ENCODE data around the gene BLTP3A.
A peak's percentile ranks its signal among the peaks of the same experiment; 100 is the strongest.
"Not testable (repeated sequence)": the region's sequence is repeated elsewhere in the genome, so short reads cannot be mapped to it uniquely, and the experiment has no call there.

The BLTP3A gene

GRCh38 chr6:34791164-34791700 lies 651 bp upstream of the BLTP3A start:
- DNase-seq (ENCODE audit: low read depth) = peak; percentile 4

GRCh38 chr6:34792605-34793500 lies 970 bp downstream of the BLTP3A start:
- no peak for DNase-seq (ENCODE audit: low read depth)

- no peak for DNase-seq (ENCODE audit: low read depth)
These were observed 2.0 kb downstream of the BLTP3A start for GRCh38 chr6:34793877-34794276.

GRCh38 chr6:34795836-34796425 lies 4.0 kb downstream of the BLTP3A start:
- DNase-seq (ENCODE audit: low read depth) = no peak

GRCh38 chr6:34798057-34798456 lies 6.2 kb downstream of the BLTP3A start:
- no peak for DNase-seq (ENCODE audit: low read depth)

- no peak for DNase-seq (ENCODE audit: low read depth)
These were observed 7.7 kb downstream of the BLTP3A start for GRCh38 chr6:34799547-34799946.

GRCh38 chr6:34804543-34804942 lies 12.7 kb downstream of the BLTP3A start:
- DNase-seq (ENCODE audit: low read depth) = no peak

GRCh38 chr6:34805074-34805473 lies 13.2 kb downstream of the BLTP3A start:
- DNase-seq (ENCODE audit: low read depth) = not testable (repeated sequence)

- no peak for DNase-seq (ENCODE audit: low read depth)
These were observed 15.0 kb downstream of the BLTP3A start for GRCh38 chr6:34806738-34807453.

GRCh38 chr6:34808473-34808872 lies 16.6 kb downstream of the BLTP3A start:
- DNase-seq (ENCODE audit: low read depth) = not testable (repeated sequence)

- not testable (repeated sequence) for DNase-seq (ENCODE audit: low read depth)
These were observed 17.5 kb downstream of the BLTP3A start for GRCh38 chr6:34809419-34809818.

- no peak for DNase-seq (ENCODE audit: low read depth)
These were observed 18.4 kb downstream of the BLTP3A start for GRCh38 chr6:34810017-34810882.

GRCh38 chr6:34810936-34811632 lies 19.2 kb downstream of the BLTP3A start:
- no peak for DNase-seq (ENCODE audit: low read depth)

- DNase-seq (ENCODE audit: low read depth) = no peak
These were observed 21.3 kb downstream of the BLTP3A start for GRCh38 chr6:34813028-34813713.

- no peak for DNase-seq (ENCODE audit: low read depth)
These were observed 24.9 kb downstream of the BLTP3A start for GRCh38 chr6:34816635-34817301.

GRCh38 chr6:34817446-34817845 lies 25.6 kb downstream of the BLTP3A start:
- no peak for DNase-seq (ENCODE audit: low read depth)

GRCh38 chr6:34818872-34819570 lies 27.1 kb downstream of the BLTP3A start:
- DNase-seq (ENCODE audit: low read depth) = not testable (repeated sequence)

GRCh38 chr6:34819571-34820480 lies 27.9 kb downstream of the BLTP3A start:
- DNase-seq (ENCODE audit: low read depth) = no peak

Data from T follicular helper cell (primary cell).